ENCODE measurements around the gene MRPL33.

MRPL33 gene

GRCh38 chr2:27776696-27777095 lies 5.2 kb downstream of the MRPL33 start:
- DNase-seq (ENCODE audit: low spot score) = no peak

- DNase-seq (ENCODE audit: low spot score) = no peak
Measured at GRCh38 chr2:27779417-27780055, 8.0 kb downstream of the MRPL33 start.

- no peak for DNase-seq (ENCODE audit: low spot score)
Measured at GRCh38 chr2:27781496-27781895, 10.0 kb downstream of the MRPL33 start.

- no peak for DNase-seq (ENCODE audit: low spot score)
Measured at GRCh38 chr2:27782701-27783100, 11.2 kb downstream of the MRPL33 start.

- no peak for DNase-seq (ENCODE audit: low spot score)
Measured at GRCh38 chr2:27790796-27791195, 19.3 kb downstream of the MRPL33 start.

GRCh38 chr2:27792759-27793158 lies 21.2 kb downstream of the MRPL33 start:
- DNase-seq (ENCODE audit: low spot score) = no peak

- DNase-seq (ENCODE audit: low spot score) = no peak
Measured at GRCh38 chr2:27795093-27795834, 23.7 kb downstream of the MRPL33 start.

GRCh38 chr2:27795868-27796277 lies 24.4 kb downstream of the MRPL33 start:
- no peak for DNase-seq (ENCODE audit: low spot score)

- DNase-seq (ENCODE audit: low spot score) = no peak
Measured at GRCh38 chr2:27796791-27797765, 25.6 kb downstream of the MRPL33 start.

GRCh38 chr2:27797841-27798240 lies 26.3 kb downstream of the MRPL33 start:
- no peak for DNase-seq (ENCODE audit: low spot score)

- DNase-seq (ENCODE audit: low spot score) = no peak
Measured at GRCh38 chr2:27798486-27798885, 27.0 kb downstream of the MRPL33 start.

GRCh38 chr2:27798948-27799645 lies 27.6 kb downstream of the MRPL33 start:
- no peak for DNase-seq (ENCODE audit: low spot score)

- DNase-seq (ENCODE audit: low spot score) = no peak
Measured at GRCh38 chr2:27799646-27800010, 28.1 kb downstream of the MRPL33 start.

- no peak for DNase-seq (ENCODE audit: low spot score)
Measured at GRCh38 chr2:27800856-27801255, 29.3 kb downstream of the MRPL33 start.

- DNase-seq (ENCODE audit: low spot score) = no peak
Measured at GRCh38 chr2:27802547-27802946, 31.0 kb downstream of the MRPL33 start.

- no peak for DNase-seq (ENCODE audit: low spot score)
Measured at GRCh38 chr2:27803046-27803445, 31.5 kb downstream of the MRPL33 start.

GRCh38 chr2:27804146-27804545 lies 32.6 kb downstream of the MRPL33 start:
- DNase-seq (ENCODE audit: low spot score) = no peak

GRCh38 chr2:27805180-27805579 lies 33.7 kb downstream of the MRPL33 start:
- DNase-seq (ENCODE audit: low spot score) = no peak

GRCh38 chr2:27806311-27807059 lies 35.0 kb downstream of the MRPL33 start:
- DNase-seq (ENCODE audit: low spot score) = no peak

- DNase-seq (ENCODE audit: low spot score) = peak; percentile 51
Measured at GRCh38 chr2:27807476-27807875, 36.0 kb downstream of the MRPL33 start.

GRCh38 chr2:27808418-27808817 lies 36.9 kb downstream of the MRPL33 start:
- no peak for DNase-seq (ENCODE audit: low spot score)
